HFF-Myc (cell line): ENCODE results near the gene POU2F2.
A peak's percentile ranks its signal among the peaks of the same experiment; 100 is the strongest.

Experiments
- DNase-seq: peaks from one replicate; pipeline ENCODE4 v3.0.0-alpha.2; 2011; ENCODE audit warnings: low read depth; ENCODE audit errors: extremely low read depth
- H3K4me3 ChIP-seq: replicated peaks from 2 replicates; pipeline ENCODE4 v1.5.1; 2011; ENCODE audit warnings: low read depth, mild to moderate bottlenecking, control low read depth, low read length
- TF ChIP-seq, protein P1 (sequence below): IDR thresholded peaks from 2 replicates; pipeline ENCODE4 v1.5.1; 2012; ENCODE audit warnings: mild to moderate bottlenecking, low read depth, low read length, control low read depth; ENCODE audit errors: missing control alignments

Gene POU2F2

DNA sequence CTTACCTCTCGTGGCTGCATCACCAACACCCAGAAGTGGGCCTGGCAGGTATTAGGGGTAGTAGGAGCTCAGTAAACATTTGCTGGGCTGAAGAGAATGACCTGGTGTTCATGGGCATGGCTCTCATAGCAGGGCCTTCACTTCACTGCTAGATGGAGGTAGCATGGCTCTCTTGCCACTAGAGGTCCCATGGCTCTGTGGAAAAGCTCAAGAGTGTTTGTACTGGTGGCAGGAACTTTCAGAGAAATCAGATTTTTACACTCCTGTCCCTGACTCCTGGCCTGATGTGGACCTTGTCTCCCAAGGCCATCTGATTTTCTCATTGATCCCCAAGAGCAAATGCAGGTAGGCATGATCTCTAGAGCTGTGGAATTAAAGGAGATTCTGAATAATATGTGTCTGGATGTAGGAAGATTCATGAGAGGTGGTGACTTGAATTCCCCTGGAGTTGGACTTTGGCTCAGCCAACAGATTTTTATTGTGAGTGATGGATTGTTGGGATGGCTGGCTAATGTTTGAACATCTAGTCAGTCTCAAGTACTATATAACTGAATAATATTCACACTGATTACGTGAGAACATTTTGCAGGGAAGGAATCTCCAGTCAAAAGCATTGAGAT is 50.6 kb downstream of the POU2F2 start:
- TF ChIP-seq, protein P1, sequence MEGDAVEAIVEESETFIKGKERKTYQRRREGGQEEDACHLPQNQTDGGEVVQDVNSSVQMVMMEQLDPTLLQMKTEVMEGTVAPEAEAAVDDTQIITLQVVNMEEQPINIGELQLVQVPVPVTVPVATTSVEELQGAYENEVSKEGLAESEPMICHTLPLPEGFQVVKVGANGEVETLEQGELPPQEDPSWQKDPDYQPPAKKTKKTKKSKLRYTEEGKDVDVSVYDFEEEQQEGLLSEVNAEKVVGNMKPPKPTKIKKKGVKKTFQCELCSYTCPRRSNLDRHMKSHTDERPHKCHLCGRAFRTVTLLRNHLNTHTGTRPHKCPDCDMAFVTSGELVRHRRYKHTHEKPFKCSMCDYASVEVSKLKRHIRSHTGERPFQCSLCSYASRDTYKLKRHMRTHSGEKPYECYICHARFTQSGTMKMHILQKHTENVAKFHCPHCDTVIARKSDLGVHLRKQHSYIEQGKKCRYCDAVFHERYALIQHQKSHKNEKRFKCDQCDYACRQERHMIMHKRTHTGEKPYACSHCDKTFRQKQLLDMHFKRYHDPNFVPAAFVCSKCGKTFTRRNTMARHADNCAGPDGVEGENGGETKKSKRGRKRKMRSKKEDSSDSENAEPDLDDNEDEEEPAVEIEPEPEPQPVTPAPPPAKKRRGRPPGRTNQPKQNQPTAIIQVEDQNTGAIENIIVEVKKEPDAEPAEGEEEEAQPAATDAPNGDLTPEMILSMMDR = peak; percentile 64
- no peak for DNase-seq

DNA sequence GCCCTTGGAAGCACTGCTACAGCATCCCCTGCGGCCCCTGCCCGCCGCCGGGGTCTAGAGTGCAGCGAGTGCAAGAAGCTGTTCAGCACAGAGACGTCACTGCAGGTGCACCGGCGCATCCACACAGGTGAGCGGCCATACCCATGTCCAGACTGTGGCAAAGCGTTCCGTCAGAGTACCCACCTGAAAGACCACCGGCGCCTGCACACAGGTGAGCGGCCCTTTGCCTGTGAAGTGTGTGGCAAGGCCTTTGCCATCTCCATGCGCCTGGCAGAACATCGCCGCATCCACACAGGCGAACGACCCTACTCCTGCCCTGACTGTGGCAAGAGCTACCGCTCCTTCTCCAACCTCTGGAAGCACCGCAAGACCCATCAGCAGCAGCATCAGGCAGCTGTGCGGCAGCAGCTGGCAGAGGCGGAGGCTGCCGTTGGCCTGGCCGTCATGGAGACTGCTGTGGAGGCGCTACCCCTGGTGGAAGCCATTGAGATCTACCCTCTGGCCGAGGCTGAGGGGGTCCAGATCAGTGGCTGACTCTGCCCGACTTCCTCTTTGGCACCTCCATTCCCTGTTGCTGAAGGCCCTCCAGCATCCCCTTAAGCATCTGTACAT is 51.4 kb downstream of the POU2F2 start:
- H3K4me3 ChIP-seq = no peak overlapping the region
- DNase-seq = no peak
- TF ChIP-seq, protein P1 = no peak

More for the DNA sequence above, 50.6 kb downstream of the POU2F2 start:
- no peak overlapping the region for H3K4me3 ChIP-seq

DNA sequence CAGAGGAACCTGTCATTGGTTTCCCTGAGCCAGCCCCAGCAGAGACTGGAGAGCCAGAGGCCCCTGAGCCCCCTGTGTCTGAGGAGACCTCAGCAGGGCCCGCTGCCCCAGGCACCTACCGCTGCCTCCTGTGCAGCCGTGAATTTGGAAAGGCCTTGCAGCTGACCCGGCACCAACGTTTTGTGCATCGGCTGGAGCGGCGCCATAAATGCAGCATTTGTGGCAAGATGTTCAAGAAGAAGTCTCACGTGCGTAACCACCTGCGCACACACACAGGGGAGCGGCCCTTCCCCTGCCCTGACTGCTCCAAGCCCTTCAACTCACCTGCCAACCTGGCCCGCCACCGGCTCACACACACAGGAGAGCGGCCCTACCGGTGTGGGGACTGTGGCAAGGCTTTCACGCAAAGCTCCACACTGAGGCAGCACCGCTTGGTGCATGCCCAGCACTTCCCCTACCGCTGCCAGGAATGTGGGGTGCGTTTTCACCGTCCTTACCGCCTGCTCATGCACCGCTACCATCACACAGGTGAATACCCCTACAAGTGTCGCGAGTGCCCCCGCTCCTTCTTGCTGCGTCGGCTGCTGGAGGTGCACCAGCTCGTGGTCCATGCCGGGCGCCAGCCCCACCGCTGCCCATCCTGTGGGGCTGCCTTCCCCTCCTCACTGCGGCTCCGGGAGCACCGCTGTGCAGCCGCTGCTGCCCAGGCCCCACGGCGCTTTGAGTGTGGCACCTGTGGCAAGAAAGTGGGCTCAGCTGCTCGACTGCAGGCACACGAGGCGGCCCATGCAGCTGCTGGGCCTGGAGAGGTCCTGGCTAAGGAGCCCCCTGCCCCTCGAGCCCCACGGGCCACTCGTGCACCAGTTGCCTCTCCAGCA is 52.1 kb downstream of the POU2F2 start:
- TF ChIP-seq, protein P1 = no peak
- no peak overlapping the region for H3K4me3 ChIP-seq
- no peak for DNase-seq

DNA sequence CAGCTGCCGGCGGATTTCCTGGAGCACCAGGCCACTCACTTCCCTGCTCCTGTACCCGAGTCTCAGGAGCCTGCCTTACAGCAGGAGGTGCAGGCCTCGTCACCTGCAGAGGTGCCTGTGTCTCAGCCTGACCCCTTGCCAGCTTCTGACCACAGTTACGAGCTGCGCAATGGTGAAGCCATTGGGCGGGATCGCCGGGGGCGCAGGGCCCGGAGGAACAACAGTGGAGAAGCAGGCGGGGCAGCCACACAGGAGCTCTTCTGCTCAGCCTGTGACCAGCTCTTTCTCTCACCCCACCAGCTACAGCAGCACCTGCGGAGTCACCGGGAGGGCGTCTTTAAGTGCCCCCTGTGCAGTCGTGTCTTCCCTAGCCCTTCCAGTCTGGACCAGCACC is 53.0 kb downstream of the POU2F2 start:
- no peak overlapping the region for H3K4me3 ChIP-seq
- TF ChIP-seq, protein P1 = no peak
- DNase-seq = no peak

DNA sequence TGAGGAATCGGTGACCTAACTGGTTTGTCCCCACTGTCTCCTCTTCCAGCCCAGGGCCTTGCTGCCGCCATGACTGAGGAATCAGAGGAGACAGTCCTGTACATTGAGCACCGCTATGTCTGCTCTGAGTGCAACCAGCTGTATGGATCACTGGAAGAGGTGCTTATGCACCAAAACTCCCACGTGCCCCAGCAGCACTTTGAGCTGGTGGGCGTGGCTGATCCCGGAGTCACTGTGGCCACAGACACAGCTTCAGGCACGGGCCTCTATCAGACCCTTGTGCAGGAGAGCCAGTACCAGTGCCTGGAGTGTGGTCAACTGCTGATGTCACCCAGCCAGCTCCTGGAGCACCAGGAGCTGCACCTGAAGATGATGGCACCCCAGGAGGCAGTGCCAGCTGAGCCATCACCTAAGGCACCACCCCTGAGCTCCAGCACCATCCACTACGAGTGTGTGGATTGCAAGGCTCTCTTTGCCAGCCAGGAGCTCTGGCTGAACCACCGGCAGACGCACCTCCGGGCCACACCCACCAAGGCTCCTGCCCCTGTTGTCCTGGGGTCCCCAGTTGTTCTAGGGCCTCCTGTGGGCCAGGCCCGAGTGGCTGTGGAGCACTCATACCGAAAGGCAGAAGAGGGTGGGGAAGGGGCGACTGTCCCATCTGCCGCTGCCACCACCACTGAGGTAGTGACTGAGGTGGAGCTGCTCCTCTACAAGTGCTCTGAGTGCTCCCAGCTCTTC is 53.5 kb downstream of the POU2F2 start:
- TF ChIP-seq, protein P1 = no peak
- no peak for DNase-seq
- H3K4me3 ChIP-seq = no peak overlapping the region

DNA sequence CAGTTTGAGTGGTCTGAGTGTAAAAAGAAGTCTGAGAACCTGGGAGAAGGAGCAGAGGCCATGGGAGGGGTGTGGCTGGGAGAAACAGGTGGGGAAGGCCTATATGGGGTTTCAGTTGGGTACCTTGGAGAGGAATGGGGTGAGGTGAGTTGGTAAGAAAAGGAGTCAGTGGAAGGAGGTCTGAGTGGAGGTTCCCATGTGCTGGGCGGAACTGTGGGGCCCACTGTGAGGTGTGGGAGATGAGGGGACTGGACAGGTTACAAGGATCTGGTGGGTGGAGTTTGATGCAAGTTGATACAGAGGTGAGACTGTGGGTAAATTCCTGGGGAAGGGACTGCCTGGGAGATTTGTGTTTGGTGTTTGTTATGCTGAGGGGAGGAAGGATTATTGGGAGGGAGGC is 54.2 kb downstream of the POU2F2 start:
- TF ChIP-seq, protein P1 = no peak
- no peak for DNase-seq
- peak overlapping the region; percentile 88 for H3K4me3 ChIP-seq
